ENCODE data around the gene HTRA3.

The HTRA3 gene

GRCh38 chr4:8301851-8302730 lies 32.5 kb downstream of the HTRA3 start:
- no peak overlapping the region for H3K27ac ChIP-seq
- TF ChIP-seq CTCF (conservative IDR thresholded peaks at IDR 0.05) = no peak

GRCh38 chr4:8303081-8303480 lies 33.5 kb downstream of the HTRA3 start:
- no peak overlapping the region for H3K27ac ChIP-seq
- no peak for TF ChIP-seq CTCF (conservative IDR thresholded peaks at IDR 0.05)

- no peak overlapping the region for H3K27ac ChIP-seq
These were observed 34.1 kb downstream of the HTRA3 start for GRCh38 chr4:8303485-8304281.

GRCh38 chr4:8304827-8305695 lies 35.5 kb downstream of the HTRA3 start:
- no peak overlapping the region for H3K27ac ChIP-seq
- TF ChIP-seq CTCF (conservative IDR thresholded peaks at IDR 0.05) = no peak

More at GRCh38 chr4:8303485-8304281, 34.1 kb downstream of the HTRA3 start:
- TF ChIP-seq CTCF (conservative IDR thresholded peaks at IDR 0.05) = no peak

GRCh38 chr4:8305851-8306471 lies 36.4 kb downstream of the HTRA3 start:
- H3K27ac ChIP-seq = no peak overlapping the region
- TF ChIP-seq CTCF (conservative IDR thresholded peaks at IDR 0.05) = no peak

GRCh38 chr4:8306511-8307021 lies 37.0 kb downstream of the HTRA3 start:
- no peak overlapping the region for H3K27ac ChIP-seq
- TF ChIP-seq CTCF (conservative IDR thresholded peaks at IDR 0.05) = no peak

Data from VCaP (cell line).